Activated naive CD8-positive, alpha-beta T cell treated with anti-CD3 and anti-CD28 coated beads, Interleukin-2, amount 10 ng/mL, durations not matched to agents 7 days and 5 days (primary cell): ENCODE data around the gene GALNT2. TPM values are rescaled to one million over a fixed set of nuclear protein-coding genes. Genes with fewer than 3 reads are reported as not detected.

Experiments used
- ATAC-seq: fragments of 150-1000 bp; cut with Tn5 transposase; one replicate; pipeline ENCODE4 v1.10.0; 2021; ENCODE audit warnings: low read depth, moderate library complexity
- POLR2A ChIA-PET: fragments of 350-600 bp; sonication (Branson Sonifier 250); formaldehyde crosslinking; loops from one replicate; lab custom pipeline; 2021; ENCODE audit warnings: antibody characterized with exemption; lab: Charles Lee
- DNase-seq: peaks from one replicate; pipeline ENCODE4 v3.0.0; 2021
- H3K27ac Mint-ChIP-seq: one replicate; pipeline ENCODE4 v1.8.0; 2022; ENCODE audit warnings: mild to moderate bottlenecking, mixed read lengths
- H3K27me3 Mint-ChIP-seq: one replicate; pipeline ENCODE4 v1.8.0; 2022; ENCODE audit warnings: mild to moderate bottlenecking, moderate library complexity, mixed read lengths
- H3K36me3 Mint-ChIP-seq: one replicate; pipeline ENCODE4 v1.8.0; 2021; ENCODE audit warnings: mild to moderate bottlenecking, mixed read lengths
- H3K4me1 Mint-ChIP-seq: one replicate; pipeline ENCODE4 v1.8.0; 2021; ENCODE audit warnings: mixed read lengths
- H3K4me3 Mint-ChIP-seq: one replicate; pipeline ENCODE4 v1.8.0; 2022; ENCODE audit warnings: mild to moderate bottlenecking, moderate library complexity, mixed read lengths
- H3K9me3 Mint-ChIP-seq: one replicate; pipeline ENCODE4 v1.8.0; 2021; ENCODE audit warnings: mixed read lengths
- total RNA-seq, 2 experiments: library from RNA; stranded (reverse); gene quantifications; one replicate each; pipeline ENCODE4 v1.2.3, GENCODE V29; 2021

The GALNT2 gene
- total RNA-seq, 2 experiments from 2014 or later = 25.3 to 29.0 TPM

GRCh38 chr1:230208619-230209261 lies 141.7 kb downstream of the GALNT2 start:
- ATAC-seq (peak; percentile 91), DNase-seq (no peak)
- POLR2A ChIA-PET = no interaction called here
- Mint-ChIP-seq H3K4me1 (peaks cover 37% of the 10 kb centered on the region), H3K27me3 (no peaks in the 10 kb centered on the region), H3K27ac (peak overlapping the region; percentile 83), H3K9me3 (no peaks in the 10 kb centered on the region), H3K36me3 (peaks cover 11% of the 10 kb centered on the region), H3K4me3 (peak overlapping the region; percentile 42)

GRCh38 chr1:230210326-230210980 lies 143.4 kb downstream of the GALNT2 start:
- H3K9me3 Mint-ChIP-seq = no peaks in the 10 kb centered on the region
- no peak for DNase-seq
- no peaks in the 10 kb centered on the region for H3K27me3 Mint-ChIP-seq
- peaks cover 10% of the 10 kb centered on the region for H3K36me3 Mint-ChIP-seq
- H3K4me1 Mint-ChIP-seq = peaks cover 36% of the 10 kb centered on the region
- peak overlapping the region; percentile 14 for H3K27ac Mint-ChIP-seq
- POLR2A ChIA-PET = no interaction called here
- no peak for ATAC-seq
- no peak overlapping the region for H3K4me3 Mint-ChIP-seq

GRCh38 chr1:230210981-230211336 lies 143.9 kb downstream of the GALNT2 start:
- no peak overlapping the region for H3K4me3 Mint-ChIP-seq
- H3K36me3 Mint-ChIP-seq = peaks cover 9% of the 10 kb centered on the region
- POLR2A ChIA-PET = no interaction called here
- H3K27me3 Mint-ChIP-seq = no peaks in the 10 kb centered on the region
- peaks cover 36% of the 10 kb centered on the region for H3K4me1 Mint-ChIP-seq
- DNase-seq (no peak), ATAC-seq (no peak)
- H3K27ac Mint-ChIP-seq = no peak overlapping the region
- no peaks in the 10 kb centered on the region for H3K9me3 Mint-ChIP-seq

- POLR2A ChIA-PET = no interaction called here
- ATAC-seq = no peak
These were observed 144.6 kb downstream of the GALNT2 start for GRCh38 chr1:230211436-230212145.

GRCh38 chr1:230212405-230212936 lies 145.4 kb downstream of the GALNT2 start:
- peaks cover 9% of the 10 kb centered on the region for H3K36me3 Mint-ChIP-seq
- peaks cover 36% of the 10 kb centered on the region for H3K4me1 Mint-ChIP-seq
- peak overlapping the region; percentile 56 for H3K27ac Mint-ChIP-seq
- H3K9me3 Mint-ChIP-seq = no peaks in the 10 kb centered on the region
- DNase-seq = no peak
- H3K27me3 Mint-ChIP-seq = no peaks in the 10 kb centered on the region
- peak overlapping the region; percentile 3 for H3K4me3 Mint-ChIP-seq
- no peak for ATAC-seq
- POLR2A ChIA-PET = no interaction called here

More at GRCh38 chr1:230211436-230212145, 144.6 kb downstream of the GALNT2 start:
- H3K27ac Mint-ChIP-seq = peak overlapping the region; percentile 43
- no peaks in the 10 kb centered on the region for H3K27me3 Mint-ChIP-seq
- H3K4me3 Mint-ChIP-seq = no peak overlapping the region
- no peaks in the 10 kb centered on the region for H3K9me3 Mint-ChIP-seq
- DNase-seq = no peak
- peaks cover 36% of the 10 kb centered on the region for H3K4me1 Mint-ChIP-seq
- H3K36me3 Mint-ChIP-seq = peaks cover 9% of the 10 kb centered on the region

- POLR2A ChIA-PET = no interaction called here
- H3K27ac Mint-ChIP-seq = no peak overlapping the region
These were observed 148.0 kb downstream of the GALNT2 start for GRCh38 chr1:230215031-230215430.

GRCh38 chr1:230215529-230215928 lies 148.5 kb downstream of the GALNT2 start:
- Mint-ChIP-seq H3K27ac (no peak overlapping the region), H3K4me3 (no peak overlapping the region), H3K36me3 (peaks cover 11% of the 10 kb centered on the region), H3K9me3 (no peaks in the 10 kb centered on the region), H3K4me1 (peaks cover 22% of the 10 kb centered on the region), H3K27me3 (no peaks in the 10 kb centered on the region)
- no peak for ATAC-seq
- POLR2A ChIA-PET = no interaction called here
- DNase-seq = no peak

More at GRCh38 chr1:230215031-230215430, 148.0 kb downstream of the GALNT2 start:
- Mint-ChIP-seq H3K27me3 (no peaks in the 10 kb centered on the region), H3K4me1 (peaks cover 22% of the 10 kb centered on the region), H3K4me3 (no peak overlapping the region), H3K9me3 (no peaks in the 10 kb centered on the region), H3K36me3 (peaks cover 11% of the 10 kb centered on the region)
- no peak for ATAC-seq
- DNase-seq = no peak

GRCh38 chr1:230216896-230217295 lies 149.9 kb downstream of the GALNT2 start:
- no peak for DNase-seq
- no peaks in the 10 kb centered on the region for H3K9me3 Mint-ChIP-seq
- peaks cover 18% of the 10 kb centered on the region for H3K4me1 Mint-ChIP-seq
- no peak for ATAC-seq
- H3K36me3 Mint-ChIP-seq = peaks cover 8% of the 10 kb centered on the region
- no peak overlapping the region for H3K27ac Mint-ChIP-seq
- POLR2A ChIA-PET = no interaction called here
- H3K4me3 Mint-ChIP-seq = no peak overlapping the region
- H3K27me3 Mint-ChIP-seq = no peaks in the 10 kb centered on the region

- Mint-ChIP-seq H3K36me3 (peaks cover 6% of the 10 kb centered on the region), H3K4me3 (no peak overlapping the region), H3K27ac (no peak overlapping the region), H3K9me3 (no peaks in the 10 kb centered on the region), H3K4me1 (peaks cover 3% of the 10 kb centered on the region), H3K27me3 (no peaks in the 10 kb centered on the region)
- DNase-seq (no peak), ATAC-seq (no peak)
- POLR2A ChIA-PET = no interaction called here
These were observed 151.6 kb downstream of the GALNT2 start for GRCh38 chr1:230218667-230219066.

- Mint-ChIP-seq H3K9me3 (no peaks in the 10 kb centered on the region), H3K4me1 (peaks cover 1% of the 10 kb centered on the region), H3K4me3 (no peak overlapping the region), H3K27ac (no peak overlapping the region), H3K27me3 (no peaks in the 10 kb centered on the region), H3K36me3 (peaks cover 6% of the 10 kb centered on the region)
- POLR2A ChIA-PET = no interaction called here
- ATAC-seq (no peak), DNase-seq (no peak)
These were observed 152.4 kb downstream of the GALNT2 start for GRCh38 chr1:230219174-230220067.

GRCh38 chr1:230220478-230220877 lies 153.4 kb downstream of the GALNT2 start:
- Mint-ChIP-seq H3K27me3 (no peaks in the 10 kb centered on the region), H3K9me3 (no peaks in the 10 kb centered on the region), H3K36me3 (peaks cover 4% of the 10 kb centered on the region), H3K4me3 (no peak overlapping the region), H3K4me1 (no peaks in the 10 kb centered on the region), H3K27ac (no peak overlapping the region)
- POLR2A ChIA-PET = no interaction called here
- ATAC-seq (no peak), DNase-seq (no peak)

GRCh38 chr1:230220907-230221306 lies 153.9 kb downstream of the GALNT2 start:
- ATAC-seq (no peak), DNase-seq (no peak)
- Mint-ChIP-seq H3K27me3 (no peaks in the 10 kb centered on the region), H3K36me3 (peaks cover 4% of the 10 kb centered on the region), H3K4me3 (no peak overlapping the region), H3K9me3 (no peaks in the 10 kb centered on the region), H3K27ac (no peak overlapping the region), H3K4me1 (no peaks in the 10 kb centered on the region)
- POLR2A ChIA-PET = no interaction called here

- ATAC-seq (no peak), DNase-seq (no peak)
- Mint-ChIP-seq H3K4me3 (no peak overlapping the region), H3K27ac (no peak overlapping the region), H3K36me3 (peaks cover 3% of the 10 kb centered on the region), H3K4me1 (no peaks in the 10 kb centered on the region), H3K9me3 (no peaks in the 10 kb centered on the region), H3K27me3 (no peaks in the 10 kb centered on the region)
- POLR2A ChIA-PET = no interaction called here
These were observed 155.6 kb downstream of the GALNT2 start for GRCh38 chr1:230222678-230223077.
